Astrocyte (in vitro differentiated cells and primary cell): ENCODE measurements around the gene FTCD.

Experiments used
- CTCF ChIP-seq: IDR thresholded peaks from 2 replicates; pipeline ENCODE4 v1.5.1; 2011; ENCODE audit warnings: low read depth, mild to moderate bottlenecking, inconsistent platforms, low read length, moderate library complexity; ENCODE audit not compliant: insufficient read depth
- EZH2 ChIP-seq: IDR thresholded peaks from 2 replicates; pipeline ENCODE4 v1.6.1; 2012; ENCODE audit warnings: mild to moderate bottlenecking, low read length, inconsistent platforms; ENCODE audit not compliant: insufficient read depth

GRCh38 chr21:46155514-46156377, at the start of gene FTCD:
- TF ChIP-seq CTCF (no peak), EZH2 (no peak)
